HG02870 (cell line): ENCODE results near the gene LRRC52.

Source experiments
- ATAC-seq: cut with Tn5 transposase; IDR thresholded peaks from one replicate; pipeline ENCODE4 v1.9.1; 2021; ENCODE audit warnings: mild to moderate bottlenecking, moderate library complexity; ENCODE audit not compliant: unreplicated experiment

Gene LRRC52

GRCh38 chr1:165543532-165544438, at the start of gene LRRC52:
Gene LRRC52 (plus strand): TSS chr1:165544000. CDS start chr1:165544297, 297 bp downstream.
- no peak for ATAC-seq

DNA sequence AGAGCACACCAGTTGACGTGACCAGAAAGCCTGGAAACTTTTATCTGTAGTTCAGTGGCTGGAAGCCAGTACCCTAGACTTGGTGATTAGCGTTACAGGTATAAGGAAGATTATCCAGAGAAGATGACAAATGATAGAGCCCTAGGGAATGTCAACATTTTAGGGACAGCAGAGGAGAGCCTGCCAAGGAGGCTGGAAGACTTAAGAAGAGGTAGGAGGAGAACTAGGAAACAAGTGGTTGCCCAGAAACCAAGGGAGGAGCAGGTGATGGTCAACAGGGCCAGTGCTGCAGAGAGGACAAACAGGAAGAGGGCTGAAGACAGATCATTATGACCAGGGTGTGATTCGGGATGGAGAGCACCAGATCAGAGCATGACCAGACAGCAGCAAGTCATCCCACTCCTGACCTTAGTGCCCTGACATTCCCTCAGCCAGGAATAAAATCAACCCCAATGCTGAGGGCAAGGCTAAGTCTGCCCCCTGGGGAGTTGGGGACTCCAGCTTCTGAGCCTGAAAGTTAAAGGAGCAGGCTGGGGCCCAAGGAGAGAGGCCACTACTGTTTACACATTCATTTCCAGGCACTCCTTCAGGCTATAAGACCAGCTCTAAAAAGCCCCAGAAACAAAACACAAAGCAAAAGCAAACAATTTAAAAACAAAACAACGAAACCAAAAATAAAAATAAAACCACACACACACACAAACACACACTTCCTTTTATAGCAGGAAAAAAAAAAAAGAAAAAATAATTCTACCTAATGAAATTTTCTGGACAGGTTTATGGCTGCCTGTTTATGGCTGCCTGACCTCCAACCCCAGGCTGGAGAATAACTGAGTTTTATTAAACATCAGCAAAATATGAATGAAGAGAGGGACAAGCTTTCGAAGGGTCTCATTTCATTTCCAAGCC, 48.6 kb upstream of the LRRC52 start:
- no peak for ATAC-seq

DNA sequence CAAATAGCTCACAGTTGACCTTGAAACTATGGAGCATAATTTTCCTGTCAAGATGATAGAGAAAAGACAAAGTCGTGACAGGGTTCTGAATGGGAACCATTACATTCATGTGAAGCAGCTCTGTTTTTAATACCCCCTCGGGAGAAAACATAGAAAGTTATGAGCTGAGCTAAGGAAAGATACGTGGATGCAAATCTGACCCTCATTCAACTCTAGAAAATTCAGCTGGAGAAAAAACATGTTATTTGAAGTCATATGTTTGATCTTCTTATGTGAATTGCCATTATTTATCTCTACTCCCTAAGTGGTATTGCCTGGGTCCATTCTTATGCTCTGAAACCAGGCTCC, 48.0 kb upstream of the LRRC52 start:
- ATAC-seq: no peak

DNA sequence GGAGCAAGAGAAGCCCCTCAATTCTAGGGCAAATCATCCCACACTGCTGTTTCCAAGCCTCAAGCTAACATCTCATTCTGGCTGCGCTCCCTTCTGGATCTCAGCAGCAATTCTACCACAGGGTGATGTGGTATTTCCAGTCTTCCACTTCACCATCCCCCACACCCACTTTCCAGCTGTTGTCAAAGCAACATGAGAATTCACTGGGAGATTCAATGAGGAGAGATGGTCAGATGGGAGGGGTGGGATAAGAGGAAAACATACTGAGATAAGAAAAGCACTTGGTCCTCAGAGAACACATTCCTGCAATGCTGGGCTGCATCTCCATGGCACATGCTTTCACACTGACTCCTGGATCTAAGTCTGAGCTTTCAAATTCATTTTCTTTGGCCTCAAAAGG, 47.3 kb upstream of the LRRC52 start:
- ATAC-seq: no peak

GRCh38 chr1:165497069-165498013, 46.5 kb upstream of the LRRC52 start:
- ATAC-seq: no peak

DNA sequence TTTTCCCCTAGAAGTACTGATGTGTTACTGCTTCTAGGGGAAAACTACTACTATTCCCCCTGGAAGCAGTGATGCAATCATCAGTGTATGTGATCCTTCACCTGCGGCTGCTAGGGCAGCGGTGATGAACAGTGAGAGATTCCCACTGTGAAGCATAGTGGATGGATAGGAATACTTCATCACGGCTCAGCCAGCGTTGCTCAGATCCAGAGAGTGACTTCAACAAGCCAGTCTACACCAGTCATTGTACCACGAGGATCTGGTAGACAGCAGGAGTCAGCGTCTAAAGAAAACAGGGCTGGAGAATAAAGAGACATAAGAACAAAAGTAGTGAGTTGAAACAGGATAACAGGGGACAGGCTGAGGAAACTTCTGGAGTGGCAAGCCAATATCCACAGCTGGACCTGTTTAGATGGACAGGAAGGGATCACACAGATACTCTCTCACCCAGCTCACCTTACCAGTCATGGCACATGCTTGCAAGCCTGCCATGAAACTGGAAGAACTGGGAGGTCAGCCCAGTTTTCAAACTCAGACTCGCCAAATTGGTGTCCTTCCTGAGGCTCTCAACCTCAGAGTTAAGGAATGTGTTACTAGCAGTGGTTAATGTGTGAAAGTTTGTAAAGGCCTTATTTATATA, 42.4 kb upstream of the LRRC52 start:
- ATAC-seq: no peak

DNA sequence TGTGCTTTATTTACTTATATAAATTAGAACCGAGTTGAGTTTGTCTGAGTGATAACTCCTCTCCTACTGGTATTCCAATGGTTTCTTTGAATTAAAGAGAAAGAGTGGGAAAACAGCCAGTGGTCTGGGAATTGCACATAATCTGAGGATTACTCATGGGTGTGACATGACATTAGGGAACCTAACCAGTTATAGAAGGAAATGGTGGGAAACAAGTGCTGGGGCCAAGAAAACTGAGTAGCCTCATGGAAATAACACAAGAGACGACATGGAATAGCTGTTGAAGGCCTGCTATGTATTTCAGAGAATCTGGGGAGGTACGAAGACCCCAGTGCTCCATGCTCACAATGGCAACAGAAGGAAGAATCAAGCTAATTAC, 41.8 kb upstream of the LRRC52 start:
- ATAC-seq: no peak

GRCh38 chr1:165507570-165507969, 36.2 kb upstream of the LRRC52 start:
- ATAC-seq: no peak

GRCh38 chr1:165508291-165508690, 35.5 kb upstream of the LRRC52 start:
- ATAC-seq: no peak

DNA sequence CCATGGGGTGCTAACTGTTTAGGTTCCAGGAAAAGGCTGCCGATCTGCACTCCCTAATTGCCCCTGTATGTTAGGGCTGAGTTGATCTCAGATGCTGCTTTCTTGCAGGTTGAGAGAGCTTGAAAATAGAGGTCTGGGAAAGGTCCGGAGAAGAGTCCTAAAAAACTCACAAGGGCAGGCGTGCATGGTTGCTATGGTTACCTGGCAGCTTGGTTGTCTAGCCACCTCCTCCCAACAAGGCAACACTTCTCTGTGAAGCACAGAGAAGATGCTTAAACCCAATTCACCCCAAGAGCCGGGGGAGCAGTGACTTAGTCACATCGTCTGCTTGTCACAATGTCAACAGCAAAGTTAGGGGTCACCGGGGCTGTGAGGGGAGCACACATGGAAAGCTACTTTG, 31.0 kb upstream of the LRRC52 start:
- ATAC-seq: no peak

DNA sequence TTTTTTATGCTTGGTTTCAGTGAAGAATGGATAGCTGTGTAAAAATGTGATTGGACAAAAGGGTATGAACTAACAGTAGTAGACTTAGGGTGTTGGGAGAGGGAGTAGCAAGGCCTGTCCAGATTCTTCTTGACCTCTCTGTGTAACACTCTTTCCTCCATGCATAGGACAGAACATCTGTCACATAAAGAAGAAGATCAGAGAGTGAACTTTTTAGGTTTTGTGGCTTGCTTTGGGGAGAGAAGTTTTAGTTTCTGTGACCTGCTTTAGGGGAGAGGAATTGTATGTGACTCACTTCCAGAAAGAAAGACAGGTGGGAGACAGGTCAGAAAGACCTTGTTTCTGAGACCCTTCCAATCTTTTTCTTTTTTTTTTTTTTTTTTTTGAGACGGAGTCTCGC, 27.3 kb upstream of the LRRC52 start:
- no peak for ATAC-seq

GRCh38 chr1:165520646-165521045, 23.2 kb upstream of the LRRC52 start:
- ATAC-seq: no peak

- ATAC-seq: no peak
Measured at GRCh38 chr1:165524639-165525285, 19.0 kb upstream of the LRRC52 start.

- no peak for ATAC-seq
Measured at GRCh38 chr1:165525708-165526107, 18.1 kb upstream of the LRRC52 start.

GRCh38 chr1:165527251-165528007, 16.4 kb upstream of the LRRC52 start:
- no peak for ATAC-seq

DNA sequence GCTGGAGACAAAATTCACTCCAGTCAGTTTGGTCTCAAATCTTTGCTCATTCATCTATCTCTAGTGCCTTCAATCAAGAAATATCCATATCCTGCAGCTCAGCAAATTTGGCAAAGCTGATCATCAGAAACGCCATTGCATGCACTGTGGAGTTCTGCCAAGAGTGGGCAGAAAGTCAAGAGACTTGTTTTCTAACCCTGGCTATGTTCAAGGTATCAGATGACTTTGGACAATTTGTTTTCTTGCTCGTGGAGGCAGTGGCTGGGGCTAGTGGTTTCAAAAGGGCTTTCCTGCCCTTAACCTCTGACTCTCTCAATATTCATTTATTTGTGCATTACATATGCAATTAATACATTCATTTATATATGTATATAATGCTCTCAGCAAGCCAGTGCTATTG, 12.8 kb upstream of the LRRC52 start:
- no peak for ATAC-seq

- ATAC-seq: no peak
Measured at GRCh38 chr1:165532053-165532452, 11.7 kb upstream of the LRRC52 start.

GRCh38 chr1:165533254-165533653, 10.5 kb upstream of the LRRC52 start:
- ATAC-seq: no peak

DNA sequence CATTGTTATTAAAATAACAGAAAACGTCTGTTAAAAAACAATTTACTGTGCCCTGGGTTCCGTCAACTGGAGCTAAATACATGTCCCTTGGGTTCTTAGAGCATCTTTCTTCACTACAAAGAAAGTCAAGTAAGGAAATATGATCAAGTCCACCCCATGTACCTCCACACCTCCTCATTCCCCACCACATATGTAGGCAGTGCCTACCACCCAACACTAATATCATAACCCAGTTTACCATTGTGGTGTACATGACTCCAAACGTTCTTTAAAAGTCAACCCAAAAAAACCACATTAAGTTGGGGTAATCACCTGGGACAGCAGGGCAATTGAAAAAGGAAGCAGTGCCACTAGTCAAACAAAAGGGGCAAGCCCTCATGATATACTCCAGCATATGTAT, 7.8 kb upstream of the LRRC52 start:
- no peak for ATAC-seq
